OCI-LY1 (cell line): ENCODE measurements around the gene RUNX1.

Experiments
- H2AFZ ChIP-seq: fragments of 200-600 bp; sonication (generic), shearing (Covaris generic); 2 replicates; pipeline ENCODE4 v1.6.0; 2014; ENCODE audit warnings: antibody characterized with exemption, mild to moderate bottlenecking, low read length
- H3F3A ChIP-seq: fragments of 200-600 bp; sonication (generic), shearing (Covaris generic); 2 replicates; pipeline ENCODE4 v1.6.0; 2014; ENCODE audit warnings: mild to moderate bottlenecking, antibody characterized with exemption, low read length, moderate library complexity; ENCODE audit not compliant: insufficient read depth
- H3K27ac ChIP-seq: fragments of 200-600 bp; sonication (generic); 2 replicates; pipeline ENCODE4 v1.5.1; 2014; ENCODE audit warnings: low read length, mixed run types, mild to moderate bottlenecking, low read depth; ENCODE audit not compliant: poor library complexity, severe bottlenecking
- H3K27me3 ChIP-seq: fragments of 200-600 bp; sonication (generic); 2 replicates; pipeline ENCODE4 v1.6.0; 2014; ENCODE audit warnings: antibody characterized with exemption, mild to moderate bottlenecking, low read length, moderate library complexity; ENCODE audit not compliant: insufficient read depth
- H3K36me3 ChIP-seq: fragments of 200-600 bp; sonication (generic); 2 replicates; pipeline ENCODE4 v1.6.1; 2014; ENCODE audit warnings: mild to moderate bottlenecking, antibody characterized with exemption, low read length, moderate library complexity, mixed read lengths; ENCODE audit not compliant: insufficient read depth
- H3K4me1 ChIP-seq: fragments of 200-600 bp; sonication (generic); 2 replicates; pipeline ENCODE4 v1.5.1; 2014; ENCODE audit warnings: mild to moderate bottlenecking, low read length, moderate library complexity; ENCODE audit not compliant: insufficient read depth, severe bottlenecking
- H3K4me2 ChIP-seq: fragments of 200-600 bp; sonication (generic), shearing (Covaris generic); 2 replicates; pipeline ENCODE4 v1.6.1; 2014; ENCODE audit warnings: low read length
- H3K4me3 ChIP-seq: fragments of 200-600 bp; sonication (generic); 2 replicates; pipeline ENCODE4 v1.5.1; 2014; ENCODE audit warnings: low read length, low read depth, mild to moderate bottlenecking, mixed read lengths; ENCODE audit not compliant: poor library complexity, severe bottlenecking
- H3K79me2 ChIP-seq: fragments of 200-600 bp; shearing (Covaris generic); 2 replicates; pipeline ENCODE4 v1.6.1; 2016; ENCODE audit warnings: mixed run types, low read length, mixed read lengths; ENCODE audit not compliant: insufficient read depth
- H3K9ac ChIP-seq: fragments of 200-600 bp; sonication (generic), shearing (Covaris generic); 2 replicates; pipeline ENCODE4 v1.6.1; 2014; ENCODE audit warnings: mild to moderate bottlenecking, low read length, mixed read lengths
- H3K9me2 ChIP-seq: fragments of 200-600 bp; sonication (generic), shearing (Covaris generic); 2 replicates; pipeline ENCODE4 v1.6.1; 2014; ENCODE audit warnings: low read depth, mild to moderate bottlenecking, low read length, mixed read lengths
- H3K9me3 ChIP-seq: fragments of 200-600 bp; shearing (Covaris generic); 2 replicates; pipeline ENCODE4 v1.6.1; 2014; ENCODE audit warnings: low read length, mixed read lengths
- H4K20me1 ChIP-seq: fragments of 200-600 bp; sonication (generic), shearing (Covaris generic); 2 replicates; pipeline ENCODE4 v1.6.0; 2016; ENCODE audit warnings: mild to moderate bottlenecking, low read length; ENCODE audit not compliant: insufficient read depth
- EZH2 ChIP-seq: fragments of 200-600 bp; sonication (generic), shearing (Covaris generic); IDR thresholded peaks from 2 replicates; pipeline ENCODE4 v1.8.0; 2017; ENCODE audit warnings: borderline replicate concordance, mixed run types, mild to moderate bottlenecking, antibody characterized with exemption, low read length, moderate library complexity, mixed read lengths
- TF ChIP-seq, protein P1 (sequence below): fragments of 200-600 bp; sonication (generic), shearing (Covaris generic); IDR thresholded peaks from 2 replicates; pipeline ENCODE4 v1.5.1; 2017; ENCODE audit warnings: mild to moderate bottlenecking, antibody characterized with exemption, low read length, moderate library complexity, mixed read lengths

The RUNX1 gene

DNA sequence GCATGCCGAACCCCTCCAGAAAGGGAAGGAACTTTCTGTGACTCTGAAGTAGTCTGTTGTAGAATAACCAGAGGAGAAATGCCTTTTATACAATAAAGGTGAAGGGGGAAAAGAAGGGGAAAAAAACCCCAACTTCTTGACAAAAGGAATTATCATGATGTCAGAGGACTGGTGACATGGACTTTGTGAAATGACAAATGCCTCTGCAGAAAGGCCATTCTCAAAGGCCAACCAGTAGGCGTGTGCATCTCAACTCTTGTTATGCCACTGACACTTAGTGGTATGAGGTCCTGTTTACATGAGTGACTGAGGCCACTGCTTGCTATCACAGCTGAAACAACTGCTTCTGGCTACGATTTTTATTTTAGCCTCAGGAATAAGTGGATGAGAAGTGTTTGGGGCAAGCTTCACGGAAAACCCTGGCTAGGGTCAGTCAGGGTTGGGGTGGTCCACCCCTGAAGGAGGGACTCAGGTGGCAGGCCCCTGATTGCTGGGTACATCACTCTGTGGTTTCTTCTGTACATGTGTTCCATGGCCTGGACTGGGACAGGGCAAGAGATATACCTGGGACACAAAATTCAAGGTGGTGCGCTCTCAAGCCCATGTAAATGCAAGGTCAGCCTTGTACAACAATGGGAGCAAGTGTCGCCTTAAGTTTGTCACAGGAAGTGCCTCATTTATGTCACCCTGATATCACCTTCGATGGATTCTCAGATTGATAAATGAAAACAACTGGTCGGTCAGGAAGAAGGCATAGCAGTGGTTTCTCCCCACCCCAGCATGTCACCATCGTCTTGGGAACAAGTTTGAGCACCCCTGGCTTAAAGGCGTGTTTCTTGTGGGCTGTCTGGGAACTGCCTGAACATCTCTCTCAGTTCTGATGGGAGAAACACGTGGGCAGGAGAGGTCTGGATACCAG lies 12.4 kb downstream of the RUNX1 start:
- Histone ChIP-seq H3K36me3 (peaks cover 76% of the 10 kb centered on the region), H3K79me2 (peaks cover 81% of the 10 kb centered on the region)

DNA sequence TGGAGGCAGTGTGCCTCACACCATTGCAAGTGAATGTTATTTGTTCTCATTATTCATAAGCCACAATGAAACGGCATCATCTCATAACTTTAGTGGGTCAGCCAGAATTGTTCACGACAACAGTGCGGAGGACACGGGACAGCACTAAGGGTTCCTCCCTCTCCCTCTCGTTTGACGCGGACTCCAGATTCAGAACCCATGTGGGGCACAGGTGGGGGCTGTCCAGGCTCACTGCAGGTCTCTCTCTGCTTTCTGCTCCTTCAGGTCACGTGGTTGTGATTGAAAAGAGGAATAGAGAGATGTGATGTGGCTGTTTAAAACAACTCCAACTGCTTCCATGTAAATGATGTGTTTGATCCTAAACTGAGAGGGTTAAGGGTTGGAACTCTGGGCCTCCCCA lies 13.5 kb downstream of the RUNX1 start:
- H3K36me3 ChIP-seq: peaks cover 74% of the 10 kb centered on the region
- no peaks in the 10 kb centered on the region for H3K9me3 ChIP-seq
- H3K9ac ChIP-seq: no peak overlapping the region
- H3K79me2 ChIP-seq: peaks cover 79% of the 10 kb centered on the region
- no peaks in the 10 kb centered on the region for H3K9me2 ChIP-seq
- no peaks in the 10 kb centered on the region for H4K20me1 ChIP-seq
- H3K4me2 ChIP-seq: no peak overlapping the region
- no peak overlapping the region for H3K27ac ChIP-seq
- no peak for TF ChIP-seq EZH2
- TF ChIP-seq, protein P1, sequence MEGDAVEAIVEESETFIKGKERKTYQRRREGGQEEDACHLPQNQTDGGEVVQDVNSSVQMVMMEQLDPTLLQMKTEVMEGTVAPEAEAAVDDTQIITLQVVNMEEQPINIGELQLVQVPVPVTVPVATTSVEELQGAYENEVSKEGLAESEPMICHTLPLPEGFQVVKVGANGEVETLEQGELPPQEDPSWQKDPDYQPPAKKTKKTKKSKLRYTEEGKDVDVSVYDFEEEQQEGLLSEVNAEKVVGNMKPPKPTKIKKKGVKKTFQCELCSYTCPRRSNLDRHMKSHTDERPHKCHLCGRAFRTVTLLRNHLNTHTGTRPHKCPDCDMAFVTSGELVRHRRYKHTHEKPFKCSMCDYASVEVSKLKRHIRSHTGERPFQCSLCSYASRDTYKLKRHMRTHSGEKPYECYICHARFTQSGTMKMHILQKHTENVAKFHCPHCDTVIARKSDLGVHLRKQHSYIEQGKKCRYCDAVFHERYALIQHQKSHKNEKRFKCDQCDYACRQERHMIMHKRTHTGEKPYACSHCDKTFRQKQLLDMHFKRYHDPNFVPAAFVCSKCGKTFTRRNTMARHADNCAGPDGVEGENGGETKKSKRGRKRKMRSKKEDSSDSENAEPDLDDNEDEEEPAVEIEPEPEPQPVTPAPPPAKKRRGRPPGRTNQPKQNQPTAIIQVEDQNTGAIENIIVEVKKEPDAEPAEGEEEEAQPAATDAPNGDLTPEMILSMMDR: no peak
- no peak overlapping the region for H2AFZ ChIP-seq
- no peaks in the 10 kb centered on the region for H3F3A ChIP-seq
- H3K4me1 ChIP-seq: peaks cover 21% of the 10 kb centered on the region
- H3K4me3 ChIP-seq: no peak overlapping the region
- no peaks in the 10 kb centered on the region for H3K27me3 ChIP-seq

More for the DNA sequence above, 12.4 kb downstream of the RUNX1 start:
- H3K27ac ChIP-seq: no peak overlapping the region
- H3K27me3 ChIP-seq: no peaks in the 10 kb centered on the region
- H3K9me2 ChIP-seq: no peaks in the 10 kb centered on the region
- no peak for TF ChIP-seq EZH2
- TF ChIP-seq, protein P1: no peak
- no peak overlapping the region for H3K4me2 ChIP-seq
- H4K20me1 ChIP-seq: no peaks in the 10 kb centered on the region
- peaks cover 22% of the 10 kb centered on the region for H3K4me1 ChIP-seq
- H3F3A ChIP-seq: no peaks in the 10 kb centered on the region
- H3K4me3 ChIP-seq: no peak overlapping the region
- H3K9ac ChIP-seq: no peak overlapping the region
- no peaks in the 10 kb centered on the region for H3K9me3 ChIP-seq
- no peak overlapping the region for H2AFZ ChIP-seq

DNA sequence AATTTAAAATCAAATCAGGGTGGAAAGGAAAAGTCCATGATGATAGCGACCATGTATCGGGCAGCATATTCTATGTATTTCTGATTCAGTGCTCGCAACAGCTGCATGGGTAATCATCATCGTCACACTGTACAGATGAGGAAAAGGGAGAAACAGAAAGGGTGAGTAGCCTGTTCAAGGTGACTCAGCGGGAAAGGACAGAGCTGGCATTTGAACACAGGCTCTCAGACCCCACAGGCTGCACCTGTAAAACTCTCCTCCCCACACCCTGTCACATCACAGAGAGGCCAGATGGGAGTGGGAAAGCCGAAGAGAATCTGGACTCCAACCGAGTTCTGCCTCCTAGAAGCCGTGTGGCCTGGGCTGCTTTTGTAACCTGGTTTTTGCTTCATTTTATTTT lies 14.0 kb downstream of the RUNX1 start:
- H3K4me2 ChIP-seq: no peak overlapping the region
- no peaks in the 10 kb centered on the region for H4K20me1 ChIP-seq
- no peaks in the 10 kb centered on the region for H3K27me3 ChIP-seq
- H3K36me3 ChIP-seq: peaks cover 74% of the 10 kb centered on the region
- H3K9me3 ChIP-seq: no peaks in the 10 kb centered on the region
- H3K4me3 ChIP-seq: no peak overlapping the region
- TF ChIP-seq, protein P1: no peak
- TF ChIP-seq EZH2: no peak
- no peaks in the 10 kb centered on the region for H3F3A ChIP-seq
- no peak overlapping the region for H2AFZ ChIP-seq
- no peak overlapping the region for H3K27ac ChIP-seq
- peaks cover 81% of the 10 kb centered on the region for H3K79me2 ChIP-seq
- no peaks in the 10 kb centered on the region for H3K9me2 ChIP-seq
- H3K9ac ChIP-seq: no peak overlapping the region
- peaks cover 21% of the 10 kb centered on the region for H3K4me1 ChIP-seq
